ENCODE results near the gene CLVS2. TPM values are rescaled to one million over a fixed set of nuclear protein-coding genes. Genes with fewer than 3 reads are reported as not detected.

CLVS2 gene
- total and polyA plus RNA-seq, 2 experiments from 2014 or later = 0.08 to 0.66 TPM

GRCh38 chr6:122947355-122947754 is 48.7 kb upstream of the CLVS2 start:
- peaks cover 16% of the 10 kb centered on the region for H3K9me3 Mint-ChIP-seq
- H3K4me1 ChIP-seq (ENCODE audit: insufficient read depth) = no peaks in the 10 kb centered on the region
- TF ChIP-seq JUNB (IDR thresholded peaks at IDR 0.05; ENCODE audit: unreplicated experiment) (no peak), CTCF (conservative IDR thresholded peaks at IDR 0.05; ENCODE audit: low read depth in 2 of 2) (peak; percentile 71 to 75)
- H3K27me3 ChIP-seq (ENCODE audit: insufficient read depth) = no peaks in the 10 kb centered on the region
- no peaks in the 10 kb centered on the region for H3F3A ChIP-seq (replicated peaks; ENCODE audit: low read depth)
- peak overlapping the region; percentile 72 for H2AFZ ChIP-seq
- no peaks in the 10 kb centered on the region for H3K36me3 ChIP-seq (ENCODE audit: insufficient read depth)
- peak; percentile 81 for DNase-seq (ENCODE audit: low spot score)
- no peak overlapping the region for H3K4me3 Mint-ChIP-seq
- peak; percentile 90 for ATAC-seq
- H3K4me2 ChIP-seq = no peak overlapping the region
- H3K4me3 ChIP-seq = no peak overlapping the region
- H4K20me1 ChIP-seq (replicated peaks; ENCODE audit: insufficient read depth) = no peaks in the 10 kb centered on the region
- no peak overlapping the region for H3K27ac ChIP-seq (ENCODE audit: low read depth)
- H3K36me3 Mint-ChIP-seq (ENCODE audit: low read depth) = peaks cover 4% of the 10 kb centered on the region; the same call in 1 of the 3 replicates
- H3K79me2 ChIP-seq (replicated peaks; ENCODE audit: insufficient read depth) = no peaks in the 10 kb centered on the region
- H3K9me2 ChIP-seq (ENCODE audit: insufficient read depth) = peaks cover 4% of the 10 kb centered on the region; the same call in 1 of the 2 replicates
- no peak overlapping the region for H3K27ac Mint-ChIP-seq
- no peaks in the 10 kb centered on the region for H3K4me1 Mint-ChIP-seq
- H3K27me3 Mint-ChIP-seq (ENCODE audit: insufficient read depth, low read depth, poor library complexity) = no peaks in the 10 kb centered on the region

GRCh38 chr6:122953766-122954165 is 42.3 kb upstream of the CLVS2 start:
- H3K4me1 Mint-ChIP-seq = no peaks in the 10 kb centered on the region
- no peak overlapping the region for H3K4me3 ChIP-seq
- H3K4me1 ChIP-seq (ENCODE audit: insufficient read depth) = no peaks in the 10 kb centered on the region
- H3K9me3 Mint-ChIP-seq = peaks cover 4% of the 10 kb centered on the region
- no peak overlapping the region for H3K27ac ChIP-seq (ENCODE audit: low read depth)
- peaks cover 2% of the 10 kb centered on the region for H3K27me3 Mint-ChIP-seq (ENCODE audit: insufficient read depth, low read depth, poor library complexity)
- H3K4me2 ChIP-seq = no peak overlapping the region
- H3F3A ChIP-seq (replicated peaks; ENCODE audit: low read depth) = no peaks in the 10 kb centered on the region
- H3K36me3 Mint-ChIP-seq (ENCODE audit: low read depth) = peaks cover 3% of the 10 kb centered on the region; the same call in 2 of the 3 replicates
- H3K36me3 ChIP-seq (ENCODE audit: insufficient read depth) = no peaks in the 10 kb centered on the region
- peaks cover 15% of the 10 kb centered on the region for H3K9me2 ChIP-seq (ENCODE audit: insufficient read depth)
- DNase-seq (ENCODE audit: low spot score) = no peak
- no peak for TF ChIP-seq EZH2phosphoT487 (IDR thresholded peaks at IDR 0.05; ENCODE audit: unreplicated experiment)
- no peak for TF ChIP-seq CREB1 (CRISPR knock-in tag; IDR thresholded peaks at IDR 0.05; ENCODE audit: low read depth)
- TF ChIP-seq EZH2 (IDR thresholded peaks at IDR 0.05; ENCODE audit: low read depth, unreplicated experiment) = no peak
- TF ChIP-seq CTCF (conservative IDR thresholded peaks at IDR 0.05; ENCODE audit: low read depth in 2 of 2) = no peak
- no peak for TF ChIP-seq ZNF114 (CRISPR knock-in tag; IDR thresholded peaks at IDR 0.05)
- TF ChIP-seq ZNF331 (CRISPR knock-in tag; IDR thresholded peaks at IDR 0.05; ENCODE audit: low read depth) = no peak
- no peak for TF ChIP-seq NANOG (IDR thresholded peaks at IDR 0.05; ENCODE audit: borderline replicate concordance)
- no peak for TF ChIP-seq JUNB (IDR thresholded peaks at IDR 0.05; ENCODE audit: unreplicated experiment)
- no peak overlapping the region for H3K4me3 Mint-ChIP-seq
- H3K27me3 ChIP-seq (ENCODE audit: insufficient read depth) = no peaks in the 10 kb centered on the region
- no peaks in the 10 kb centered on the region for H4K20me1 ChIP-seq (replicated peaks; ENCODE audit: insufficient read depth)
- ATAC-seq = no peak
- H3K79me2 ChIP-seq (replicated peaks; ENCODE audit: insufficient read depth) = no peaks in the 10 kb centered on the region
- no peak overlapping the region for H3K27ac Mint-ChIP-seq
- no peak overlapping the region for H2AFZ ChIP-seq

All from GM23338 (cell line).